AG09319 (cell line): ENCODE results near the gene CLDN4.
"Not testable (repeated sequence)": the region's sequence is repeated elsewhere in the genome, so short reads cannot be mapped to it uniquely, and the experiment has no call there.

Experiments used
- DNase-seq: peaks from one replicate; pipeline ENCODE4 v3.0.0-alpha.2; 2010; ENCODE audit warnings: low read depth; ENCODE audit errors: extremely low read depth
- TF ChIP-seq, protein P1 (sequence below): IDR thresholded peaks from 2 replicates; pipeline ENCODE4 v1.5.1; 2011; ENCODE audit warnings: low read depth, mild to moderate bottlenecking, inconsistent platforms, low read length, moderate library complexity

Gene CLDN4

DNA sequence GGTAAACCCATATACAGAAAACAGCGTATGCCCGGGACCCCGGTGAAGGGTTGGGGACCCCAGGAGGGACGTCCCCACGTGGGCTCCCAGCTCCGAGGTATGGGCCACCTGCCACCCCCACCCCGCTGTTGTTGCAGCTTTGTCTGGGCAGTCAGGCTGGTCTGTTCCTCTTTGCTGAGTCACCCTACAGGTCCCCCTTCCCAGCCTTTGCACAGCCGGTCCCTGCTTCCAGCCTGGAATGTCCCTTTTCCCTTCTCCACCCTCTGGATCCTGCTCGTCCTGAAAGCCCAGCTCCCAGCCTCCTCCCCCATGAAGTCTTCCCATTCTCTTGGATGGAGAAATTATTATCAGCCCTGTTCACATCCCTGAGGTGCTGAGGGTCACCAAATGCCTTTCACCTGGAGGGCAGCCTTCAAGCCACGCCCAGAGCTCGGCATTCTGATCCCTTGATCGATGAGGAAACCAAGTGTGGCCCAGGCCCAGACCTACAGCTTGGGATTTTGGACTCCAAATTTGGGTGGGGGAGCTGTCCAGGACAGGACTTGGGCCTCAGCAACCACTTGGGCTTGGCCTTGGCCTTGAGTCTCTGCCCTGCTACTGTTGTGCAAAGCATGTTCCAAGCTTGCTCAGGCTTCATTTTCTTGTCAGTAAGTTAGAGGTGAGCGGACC lies 2.6 kb downstream of the CLDN4 start:
- TF ChIP-seq, protein P1, sequence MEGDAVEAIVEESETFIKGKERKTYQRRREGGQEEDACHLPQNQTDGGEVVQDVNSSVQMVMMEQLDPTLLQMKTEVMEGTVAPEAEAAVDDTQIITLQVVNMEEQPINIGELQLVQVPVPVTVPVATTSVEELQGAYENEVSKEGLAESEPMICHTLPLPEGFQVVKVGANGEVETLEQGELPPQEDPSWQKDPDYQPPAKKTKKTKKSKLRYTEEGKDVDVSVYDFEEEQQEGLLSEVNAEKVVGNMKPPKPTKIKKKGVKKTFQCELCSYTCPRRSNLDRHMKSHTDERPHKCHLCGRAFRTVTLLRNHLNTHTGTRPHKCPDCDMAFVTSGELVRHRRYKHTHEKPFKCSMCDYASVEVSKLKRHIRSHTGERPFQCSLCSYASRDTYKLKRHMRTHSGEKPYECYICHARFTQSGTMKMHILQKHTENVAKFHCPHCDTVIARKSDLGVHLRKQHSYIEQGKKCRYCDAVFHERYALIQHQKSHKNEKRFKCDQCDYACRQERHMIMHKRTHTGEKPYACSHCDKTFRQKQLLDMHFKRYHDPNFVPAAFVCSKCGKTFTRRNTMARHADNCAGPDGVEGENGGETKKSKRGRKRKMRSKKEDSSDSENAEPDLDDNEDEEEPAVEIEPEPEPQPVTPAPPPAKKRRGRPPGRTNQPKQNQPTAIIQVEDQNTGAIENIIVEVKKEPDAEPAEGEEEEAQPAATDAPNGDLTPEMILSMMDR, result no peak
- no peak for DNase-seq

DNA sequence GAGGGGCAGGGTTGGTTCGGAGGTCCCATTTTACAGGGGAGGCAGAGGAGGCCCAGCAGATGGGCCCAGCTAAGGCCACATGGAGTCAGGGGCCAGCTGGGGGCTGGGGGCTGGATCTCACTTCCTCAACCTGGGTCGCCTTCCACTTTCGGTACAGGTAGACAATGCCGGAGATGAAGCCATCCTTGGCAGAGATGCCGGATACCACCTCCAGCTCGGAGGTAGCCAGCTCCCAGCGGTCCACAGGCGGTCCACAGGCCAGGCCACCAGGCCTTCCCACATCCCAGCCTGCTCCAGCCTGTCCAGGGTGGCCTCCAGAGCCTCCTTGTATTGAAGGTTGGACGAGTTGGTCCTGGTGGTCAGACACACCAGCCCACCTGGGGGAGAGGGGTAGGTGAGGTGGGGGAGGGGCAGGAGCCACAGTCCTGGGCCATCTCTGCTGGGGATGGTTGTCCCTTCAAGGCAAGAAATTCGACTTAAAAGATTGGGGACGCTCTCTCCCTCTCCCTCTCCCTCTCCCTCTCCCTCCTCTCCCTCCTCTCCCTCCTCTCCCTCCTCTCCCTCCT lies 3.9 kb downstream of the CLDN4 start:
- TF ChIP-seq, protein P1, result no peak
- no peak for DNase-seq

DNA sequence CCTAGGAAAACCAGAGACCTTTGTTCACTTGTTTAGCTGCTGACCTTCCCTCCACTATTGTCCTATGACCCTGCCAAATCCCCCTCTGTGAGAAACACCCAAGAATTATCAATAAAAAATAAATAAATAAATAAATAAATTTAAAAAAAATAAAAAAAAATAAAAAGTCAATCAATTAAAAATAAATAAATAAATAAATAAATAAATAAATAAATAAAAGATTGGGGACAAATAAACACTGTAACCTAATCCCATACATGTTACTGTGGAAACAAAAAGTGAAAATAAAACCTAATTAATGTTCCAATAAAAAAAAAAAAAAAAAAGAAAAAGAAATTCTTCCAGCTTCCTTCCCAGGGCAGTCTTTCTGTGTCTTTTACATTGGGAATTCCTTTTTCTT lies 6.4 kb downstream of the CLDN4 start:
- not testable (repeated sequence) for DNase-seq

DNA sequence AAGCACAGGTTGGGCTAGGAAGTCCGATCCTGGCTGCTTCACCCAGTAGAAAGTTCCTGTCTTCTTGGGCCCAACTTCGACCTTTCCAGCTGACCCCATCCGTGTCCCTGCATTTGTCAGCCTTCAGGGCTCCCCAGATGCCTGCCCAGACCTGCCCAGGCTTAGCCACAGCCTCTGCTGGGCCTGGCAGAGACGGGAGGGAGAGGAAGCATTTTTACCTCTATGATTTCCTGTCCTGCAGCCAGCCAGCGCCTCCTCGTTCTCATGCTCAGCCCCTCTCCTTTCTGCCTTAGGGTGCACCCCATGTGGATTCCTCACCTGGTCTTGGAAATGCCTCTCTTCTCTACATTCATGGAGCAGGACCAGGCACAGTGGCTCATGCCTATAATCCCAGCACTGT lies 7.8 kb downstream of the CLDN4 start:
- TF ChIP-seq, protein P1, result no peak
- DNase-seq, result no peak

DNA sequence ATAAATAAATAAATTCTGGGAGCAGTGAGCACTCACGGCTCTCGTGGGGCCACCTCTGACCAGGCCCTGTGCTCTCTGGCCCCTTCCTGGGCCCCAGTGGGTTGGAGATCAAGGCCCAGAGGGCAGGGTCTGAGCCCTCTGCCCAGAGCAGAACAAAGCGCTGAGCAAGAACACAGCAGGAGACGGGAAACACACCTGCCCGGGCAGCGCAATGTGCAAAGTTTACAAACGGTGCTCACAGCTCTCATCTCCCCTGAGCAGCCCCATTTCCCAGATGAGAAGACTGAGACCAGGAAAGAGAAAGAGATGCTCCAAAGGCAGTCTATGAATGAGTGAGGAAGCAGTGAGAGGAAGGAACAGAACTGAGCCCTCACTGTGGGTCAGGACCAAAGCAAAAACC lies 8.5 kb downstream of the CLDN4 start:
- DNase-seq, result no peak
- TF ChIP-seq, protein P1, result no peak

DNA sequence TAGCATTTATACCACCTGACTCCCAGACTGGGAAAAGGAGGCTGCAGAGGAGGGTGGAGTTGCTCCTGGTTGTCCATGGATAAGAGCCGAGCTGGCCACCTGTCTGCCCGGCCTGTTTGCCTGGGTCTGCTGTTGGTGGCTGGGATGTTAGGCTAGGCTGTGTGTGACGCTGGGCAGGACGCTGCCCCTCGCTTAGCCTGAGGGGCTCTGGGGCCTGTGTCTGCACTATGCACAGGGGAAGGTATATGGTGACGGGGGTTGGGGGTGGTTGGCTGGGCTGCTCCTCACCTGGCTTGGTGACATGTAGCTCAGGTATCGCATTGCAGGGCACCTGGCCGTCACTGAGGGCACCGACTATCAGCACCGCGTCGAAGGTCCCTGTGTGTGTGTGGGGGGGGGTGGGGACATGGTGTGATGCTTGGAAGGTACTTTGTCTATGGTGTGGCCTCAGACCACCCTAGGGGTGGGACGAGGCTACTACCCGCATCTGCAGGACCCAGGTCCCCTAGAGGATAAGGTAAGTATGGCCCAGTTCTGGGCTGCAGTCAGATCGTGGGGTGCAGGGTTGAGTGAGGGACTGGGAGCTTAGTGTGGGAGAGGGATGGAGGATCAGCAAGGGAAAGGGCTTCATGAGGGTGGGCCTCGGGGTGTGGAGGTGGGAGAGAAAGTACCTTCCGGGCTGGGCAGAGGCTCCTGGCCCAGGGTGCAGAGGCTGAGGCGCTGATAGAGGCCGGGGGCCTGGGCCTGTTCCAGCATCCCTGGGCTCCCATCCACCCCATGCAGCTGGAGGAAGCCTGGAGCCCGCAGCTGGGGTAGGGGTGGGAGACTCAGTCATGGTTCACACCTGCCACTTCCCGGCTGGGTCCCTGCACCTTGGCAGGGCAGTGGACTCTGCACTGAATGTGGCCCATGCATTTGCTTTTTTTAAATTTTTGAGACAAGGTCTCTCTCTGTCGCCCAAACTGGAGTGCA lies 9.2 kb downstream of the CLDN4 start:
- TF ChIP-seq, protein P1, result no peak
- DNase-seq, result no peak

DNA sequence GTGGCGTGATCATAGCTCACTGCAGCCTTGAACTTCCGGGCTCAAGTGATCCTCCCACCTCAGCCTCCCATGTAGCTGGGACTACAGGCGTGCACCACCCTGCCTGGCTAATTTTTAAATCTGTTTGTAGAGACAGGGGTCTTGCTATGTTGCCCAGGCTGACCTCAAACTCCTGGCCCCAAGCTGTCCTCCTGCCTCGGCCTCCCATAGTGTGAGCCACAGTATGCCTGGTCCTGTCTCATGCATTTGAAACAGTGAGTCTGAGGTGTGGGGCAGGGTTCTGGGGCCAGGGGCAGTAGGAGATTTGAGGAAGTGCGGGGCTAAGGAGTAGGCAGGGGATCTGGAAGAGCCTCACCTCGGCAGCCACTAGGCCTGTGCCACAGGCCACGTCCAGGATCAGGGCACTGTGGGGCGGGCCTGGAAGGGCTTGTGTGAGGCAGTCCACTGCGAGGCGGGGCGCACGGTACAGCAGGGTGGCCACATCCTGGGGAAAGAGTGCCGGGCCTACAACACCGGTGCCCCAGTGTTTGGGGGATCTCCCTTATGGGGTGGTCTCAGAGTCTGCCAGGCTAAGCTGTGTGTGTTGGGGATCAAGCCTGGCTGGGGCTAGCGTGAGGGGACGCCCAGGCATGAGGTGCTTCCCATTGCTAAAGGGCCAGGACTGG lies 10.1 kb downstream of the CLDN4 start:
- TF ChIP-seq, protein P1, result no peak

More for the DNA sequence above, 10.1 kb downstream of the CLDN4 start:
- no peak for DNase-seq
